HG02571 (cell line): ENCODE data around the gene PCNX2.
"Not testable (repeated sequence)": the region's sequence is repeated elsewhere in the genome, so short reads cannot be mapped to it uniquely, and the experiment has no call there.

Source experiments
- ATAC-seq: cut with Tn5 transposase; IDR thresholded peaks from one replicate; pipeline ENCODE4 v1.9.1; 2021; ENCODE audit warnings: mild to moderate bottlenecking, moderate library complexity; ENCODE audit not compliant: unreplicated experiment

Gene PCNX2

DNA sequence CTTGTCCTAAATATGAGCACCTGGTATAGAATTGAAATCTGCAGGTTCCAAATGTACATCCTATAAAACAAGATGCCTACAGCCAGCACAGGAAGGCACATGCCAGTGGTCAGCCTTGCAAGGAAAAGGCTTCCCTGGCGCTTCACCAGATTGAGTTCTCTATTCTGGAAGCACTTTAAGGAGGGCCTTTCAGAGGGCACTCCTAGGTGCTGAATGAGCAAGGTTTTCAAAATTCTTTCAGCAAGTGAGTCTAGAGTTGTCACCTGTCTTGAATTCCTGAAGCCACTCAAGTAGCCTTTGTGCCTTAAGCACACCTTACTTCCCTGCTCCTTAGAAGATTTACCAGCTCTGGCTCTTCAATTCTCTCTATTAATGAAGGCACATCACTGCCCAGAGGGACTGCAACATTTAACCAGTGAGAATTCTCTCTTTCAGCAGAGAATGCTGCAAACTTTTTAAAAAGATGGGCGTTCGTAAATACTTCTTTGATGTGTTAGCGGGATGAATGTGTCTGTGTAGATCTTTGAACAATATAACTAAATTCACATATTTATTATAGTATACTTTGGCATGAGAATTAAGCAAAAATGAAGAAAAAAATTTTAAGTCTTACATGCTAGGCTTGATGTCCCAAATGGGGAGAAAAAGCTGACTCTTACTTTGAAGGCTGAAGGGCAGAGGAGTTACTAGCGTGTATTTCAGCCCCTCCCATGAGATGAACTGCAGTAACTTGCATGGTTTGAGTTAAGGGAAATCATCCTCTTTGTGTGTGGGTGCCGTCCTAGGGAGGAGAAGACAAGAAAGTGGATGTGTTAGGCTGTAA, 183.1 kb downstream of the PCNX2 start:
- ATAC-seq: no peak

DNA sequence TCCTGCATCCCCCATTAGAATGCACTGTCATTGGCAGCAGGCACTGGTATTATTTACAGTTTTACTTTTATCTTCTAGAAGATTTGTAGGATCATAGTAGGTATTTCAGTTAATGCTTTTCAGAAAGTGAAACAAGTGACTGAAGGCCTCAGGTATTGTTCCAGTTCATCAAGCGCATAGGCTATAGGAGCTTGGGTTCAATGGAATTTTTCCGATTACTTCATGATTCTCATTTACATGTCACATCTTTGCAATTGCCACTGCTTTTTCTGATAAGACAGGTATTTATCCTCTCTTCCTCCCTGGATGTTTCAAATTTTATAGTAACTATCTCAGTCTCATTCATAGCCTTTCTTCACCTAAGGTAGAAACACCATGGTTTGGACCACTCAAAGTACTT, 183.8 kb downstream of the PCNX2 start:
- ATAC-seq: no peak

DNA sequence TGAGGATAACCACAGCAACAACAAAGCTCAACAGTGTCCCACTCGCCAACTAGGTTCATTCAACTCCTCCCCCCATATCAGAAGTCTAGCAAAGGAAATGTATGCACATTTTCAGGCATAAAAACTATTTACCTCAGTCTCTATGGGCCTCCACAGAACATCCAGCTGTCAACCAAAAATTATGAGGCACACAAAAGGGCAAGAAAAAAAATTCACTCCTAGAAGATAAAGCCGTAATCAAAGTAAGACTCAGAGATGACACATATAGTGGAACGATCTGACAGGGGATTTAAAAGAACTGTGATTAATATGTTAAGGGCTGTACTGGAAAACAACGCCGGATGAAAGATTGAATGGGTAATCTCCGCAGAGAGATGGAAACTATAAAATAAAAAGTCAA, 186.4 kb downstream of the PCNX2 start:
- ATAC-seq: no peak

DNA sequence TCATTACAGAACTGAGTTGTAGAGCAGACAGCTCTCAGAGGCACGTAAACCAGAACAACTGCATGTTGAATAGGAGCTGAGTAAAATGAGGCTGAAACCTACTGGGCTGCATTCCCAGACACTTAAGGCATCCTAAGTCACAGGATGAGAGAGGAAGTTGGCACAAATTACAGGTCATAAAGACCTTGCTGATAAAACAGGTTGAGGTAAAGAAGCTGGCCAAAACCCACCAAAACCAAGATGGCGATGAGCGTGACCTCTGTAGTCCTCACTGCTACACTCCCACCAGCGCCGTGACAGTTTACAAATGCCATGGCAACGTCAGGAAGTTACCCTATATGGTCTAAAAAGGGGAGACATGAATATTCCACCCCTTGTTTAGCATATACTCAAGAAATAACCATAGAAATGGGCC, 187.8 kb downstream of the PCNX2 start:
- ATAC-seq: not testable (repeated sequence)

DNA sequence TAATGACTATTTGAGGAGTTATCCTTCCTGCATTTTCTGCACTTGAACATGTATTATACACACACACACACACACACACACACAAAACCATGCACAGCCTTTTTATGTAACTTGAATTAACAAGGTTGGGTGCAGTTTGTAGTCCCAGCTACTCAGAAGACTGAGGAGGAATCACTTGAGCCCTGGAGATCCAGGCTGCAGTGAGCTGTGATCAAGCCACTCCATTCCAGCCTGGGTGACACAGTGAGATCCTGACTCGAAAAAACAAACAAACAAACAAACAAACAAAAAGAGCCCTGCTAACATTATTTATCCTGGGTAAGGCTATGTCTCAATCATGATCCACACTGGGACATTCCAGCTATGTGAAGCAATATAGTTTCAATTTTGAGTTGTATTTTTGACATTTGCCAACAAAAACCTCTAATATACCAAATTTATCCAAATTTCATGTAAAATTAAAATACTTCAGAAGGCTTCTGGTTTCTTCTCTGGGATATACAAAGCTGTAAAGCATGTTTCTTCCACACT, 188.3 kb downstream of the PCNX2 start:
- no peak for ATAC-seq

DNA sequence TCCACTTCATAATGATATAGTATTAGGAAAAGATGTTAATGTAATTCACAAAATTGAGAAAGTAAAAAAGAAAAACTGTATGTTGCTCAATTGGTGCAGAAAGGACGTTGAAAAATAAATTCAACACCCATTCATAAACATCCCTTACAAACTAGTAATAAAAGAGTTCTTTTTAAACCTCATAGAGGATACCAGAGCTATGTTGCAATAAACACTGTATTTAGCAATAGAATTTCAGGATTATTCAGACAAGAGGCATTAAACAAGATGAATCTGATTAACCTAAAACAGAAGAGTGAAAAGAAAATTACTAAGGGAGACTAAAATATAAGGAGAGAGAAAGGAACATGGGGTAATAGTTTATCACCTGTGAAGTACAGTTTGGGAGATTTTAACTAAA, 190.3 kb downstream of the PCNX2 start:
- no peak for ATAC-seq

DNA sequence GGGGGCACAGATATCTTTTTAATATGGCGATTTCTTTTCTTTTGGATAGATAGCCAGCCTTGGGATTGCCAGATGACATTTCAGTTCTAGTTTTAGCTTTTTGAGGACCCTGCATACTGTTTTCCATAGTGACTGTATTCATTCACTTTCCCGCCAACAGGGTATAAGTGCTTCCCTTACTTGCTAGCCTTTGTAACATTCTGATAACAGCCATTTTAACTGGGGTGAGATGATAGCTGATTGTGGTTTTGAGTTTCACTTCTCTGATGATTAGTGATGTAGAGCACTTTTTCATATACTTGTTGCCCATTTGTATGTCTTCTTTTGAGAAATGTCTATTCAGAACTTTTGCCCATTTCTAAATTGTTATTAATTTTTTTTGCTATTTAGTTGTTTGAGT, 193.2 kb downstream of the PCNX2 start:
- no peak for ATAC-seq

DNA sequence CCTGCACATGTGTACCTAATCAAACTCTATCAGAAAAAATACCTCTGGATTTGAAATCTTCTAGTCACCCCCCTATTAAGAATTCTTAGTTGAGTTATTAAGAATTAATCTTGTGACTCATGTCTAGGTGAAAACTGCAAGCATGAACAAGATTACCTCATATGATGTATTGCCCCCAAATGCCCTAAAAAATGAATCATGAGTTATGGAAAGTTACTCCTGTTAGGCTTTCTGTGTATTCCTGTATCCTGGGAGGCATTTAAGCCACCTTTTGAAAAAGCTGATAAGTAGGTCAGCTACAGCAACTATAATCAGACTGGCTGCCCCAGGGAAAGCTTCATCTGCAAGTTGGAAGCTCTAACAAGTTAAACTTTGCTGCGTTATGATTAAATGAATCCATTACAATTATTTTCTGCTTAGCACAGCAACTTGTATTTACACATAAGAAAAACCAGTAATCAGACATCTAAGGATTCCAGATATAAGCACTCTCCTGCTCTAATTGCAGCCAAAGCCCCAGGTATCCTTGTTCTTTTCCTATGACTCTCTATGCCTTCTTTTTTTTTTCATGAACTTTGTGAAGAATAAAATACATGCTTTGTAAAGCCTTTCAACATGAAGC, 197.5 kb downstream of the PCNX2 start:
- ATAC-seq: no peak

DNA sequence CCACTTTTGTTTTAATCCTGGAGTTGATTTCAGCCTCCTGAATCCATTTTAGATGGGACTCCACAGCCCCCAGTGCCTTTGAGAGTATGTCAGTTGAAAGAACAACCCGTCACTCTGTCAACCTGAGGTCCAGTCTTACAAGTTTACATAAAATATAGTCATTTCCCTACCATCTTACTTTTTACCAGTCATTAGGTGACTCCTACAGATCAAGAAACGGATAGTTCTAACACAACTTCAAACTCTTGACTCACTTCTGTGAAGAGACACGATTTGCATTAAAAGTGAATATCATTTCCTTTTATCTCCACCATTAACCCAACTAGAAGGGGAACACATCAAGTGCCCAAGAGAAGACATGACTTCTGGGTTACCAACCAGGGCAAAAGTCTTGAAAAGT, 198.0 kb downstream of the PCNX2 start:
- no peak for ATAC-seq

DNA sequence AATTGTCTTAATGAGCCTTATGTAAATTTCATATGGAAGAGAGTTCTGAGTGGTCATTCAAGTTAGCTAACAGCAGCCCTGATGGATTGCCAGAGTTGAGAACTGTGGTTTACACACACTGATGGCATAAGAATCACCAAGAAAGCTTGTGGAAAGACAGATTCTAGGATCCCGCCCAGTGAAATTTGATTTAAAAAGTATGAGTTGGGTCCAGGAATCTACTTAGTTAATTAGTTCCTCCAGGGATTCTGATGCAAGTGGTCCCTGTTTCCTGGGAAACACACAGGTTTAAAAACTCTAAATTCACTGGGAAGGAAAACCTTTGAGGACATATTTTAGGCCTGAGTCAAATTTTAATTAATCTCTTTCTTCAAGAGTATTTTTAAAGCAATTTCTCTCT, 200.8 kb downstream of the PCNX2 start:
- ATAC-seq: no peak

DNA sequence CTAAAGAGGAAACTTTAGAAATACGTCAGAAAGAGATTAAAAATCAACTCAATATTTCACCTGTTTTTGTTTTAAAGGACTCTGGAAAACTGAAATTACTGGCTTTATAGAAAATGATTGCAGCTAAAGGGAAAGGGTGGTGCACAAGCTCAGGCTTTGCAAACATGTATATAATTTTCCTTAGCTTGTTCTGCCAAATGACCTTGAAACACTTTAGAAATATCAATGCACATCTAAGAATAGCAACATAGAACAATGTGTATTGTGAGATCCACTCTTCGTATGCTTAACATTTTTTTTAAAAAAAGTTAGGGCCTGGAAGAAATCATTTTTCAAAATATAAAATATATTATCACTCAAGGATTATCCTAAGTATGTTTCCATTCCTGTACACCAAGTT, 201.3 kb downstream of the PCNX2 start:
- ATAC-seq: no peak

DNA sequence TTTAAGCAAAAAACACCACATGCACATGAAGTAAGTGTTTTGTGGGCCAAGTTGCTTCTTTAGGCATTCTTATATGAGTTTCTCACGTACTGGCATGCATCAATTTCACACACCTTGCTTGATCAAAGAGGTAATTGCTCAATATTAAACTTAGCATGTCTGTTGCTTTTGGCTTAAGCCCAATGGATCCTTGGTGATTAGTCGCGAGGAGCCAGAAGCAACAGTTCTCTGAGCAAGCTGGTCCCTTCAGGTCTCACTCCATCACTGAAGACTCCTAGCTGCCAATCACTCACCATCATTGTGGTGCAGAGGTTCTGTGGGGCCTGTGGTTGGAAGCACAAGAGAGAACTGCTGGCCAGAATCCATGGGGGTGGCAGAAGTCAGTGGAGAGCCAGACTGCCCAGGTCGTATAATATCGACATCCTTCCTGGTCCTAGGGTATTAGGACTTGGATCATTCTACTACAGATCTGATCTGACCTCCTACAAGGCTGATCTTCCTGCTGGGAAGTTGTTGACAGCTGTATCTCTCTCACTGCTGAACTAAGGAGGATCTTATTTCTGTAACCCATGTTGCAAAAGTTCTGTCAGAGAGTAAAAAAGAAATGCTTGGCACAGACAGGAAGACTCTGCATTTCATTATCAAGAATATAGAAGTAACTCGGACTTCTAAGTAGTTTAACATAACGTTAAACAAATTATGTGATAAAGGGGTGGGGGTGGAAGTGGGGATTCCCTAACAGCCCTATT, 204.6 kb downstream of the PCNX2 start:
- no peak for ATAC-seq

DNA sequence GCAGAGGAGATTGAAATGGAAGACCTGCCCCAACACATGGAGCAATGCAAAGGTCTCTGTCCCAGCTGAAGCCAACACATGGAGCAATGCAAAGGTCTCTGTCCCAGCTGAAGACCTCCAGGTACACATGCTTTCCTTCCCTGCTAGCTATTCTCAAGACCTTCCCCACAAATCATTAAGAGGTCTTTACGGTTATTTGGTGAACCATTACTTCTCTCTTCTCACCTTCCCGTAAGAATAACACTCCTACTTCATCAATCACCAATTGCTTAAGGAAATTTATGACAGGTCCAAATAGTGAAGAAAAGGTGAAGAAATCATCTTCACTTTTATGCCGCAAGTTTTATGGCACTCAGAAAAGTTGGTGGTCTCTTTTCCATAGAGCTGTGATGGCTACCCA, 206.3 kb downstream of the PCNX2 start:
- ATAC-seq: no peak

DNA sequence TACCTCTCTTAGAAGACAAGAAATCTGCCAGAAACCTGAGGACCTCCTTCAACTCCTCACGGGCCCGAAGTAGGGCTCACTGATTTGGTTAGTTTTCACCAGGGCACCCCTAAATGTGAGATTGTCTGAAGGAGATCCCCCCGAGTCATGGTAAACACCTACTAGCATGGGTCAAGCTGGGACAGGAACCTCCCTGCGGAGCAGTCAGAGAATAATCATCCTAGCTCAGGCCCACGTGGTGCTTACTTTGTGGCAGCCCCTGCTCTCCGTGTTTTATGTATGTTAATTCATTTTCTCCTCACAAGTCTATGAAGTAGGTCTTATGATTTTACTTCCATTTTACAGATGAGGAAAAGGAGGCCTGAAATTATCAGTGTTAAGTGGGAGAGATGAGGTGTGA, 206.9 kb downstream of the PCNX2 start:
- no peak for ATAC-seq

DNA sequence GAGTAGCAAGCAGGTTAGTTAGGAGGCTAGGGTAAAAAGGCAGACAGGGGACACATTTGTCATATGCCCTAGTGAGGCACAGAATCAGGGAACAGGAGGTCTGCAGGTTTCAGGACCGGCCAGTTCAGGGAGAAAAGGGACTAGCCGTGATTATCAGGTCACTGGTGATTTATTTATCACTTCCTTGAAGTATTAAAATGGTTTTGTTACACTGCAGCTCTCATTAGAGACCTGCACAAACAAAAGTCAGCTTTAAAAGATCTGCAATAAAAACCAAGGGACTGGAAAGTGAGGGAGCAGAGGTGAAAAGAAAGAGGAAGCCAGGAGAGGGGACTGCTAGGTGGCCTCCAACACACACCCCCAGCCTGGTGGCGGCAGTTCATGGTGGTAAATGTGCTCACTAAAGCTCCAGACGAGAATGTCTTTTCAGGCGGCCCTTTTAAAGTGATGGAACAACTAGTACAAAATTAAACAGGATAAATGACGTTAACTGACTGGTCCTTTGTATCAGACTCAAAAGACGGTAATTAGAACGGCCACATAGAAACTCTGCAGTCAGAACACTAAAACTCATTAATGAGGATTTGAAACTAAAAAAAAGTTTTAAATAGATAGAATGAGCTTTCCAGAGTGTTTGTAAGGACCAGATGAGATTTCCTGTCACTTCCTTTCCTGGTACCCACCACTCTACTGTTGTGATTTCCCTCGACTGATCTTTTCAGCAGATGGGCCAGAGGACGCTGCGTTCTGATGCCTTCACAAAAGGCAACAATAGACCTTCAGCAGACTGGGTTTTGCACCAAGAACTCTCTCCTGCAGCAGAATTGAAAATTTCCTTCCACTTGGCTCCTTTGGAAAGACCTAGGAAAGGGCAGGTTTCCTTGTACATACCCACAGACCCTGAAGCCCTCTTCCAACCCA, 208.3 kb downstream of the PCNX2 start:
- no peak for ATAC-seq

DNA sequence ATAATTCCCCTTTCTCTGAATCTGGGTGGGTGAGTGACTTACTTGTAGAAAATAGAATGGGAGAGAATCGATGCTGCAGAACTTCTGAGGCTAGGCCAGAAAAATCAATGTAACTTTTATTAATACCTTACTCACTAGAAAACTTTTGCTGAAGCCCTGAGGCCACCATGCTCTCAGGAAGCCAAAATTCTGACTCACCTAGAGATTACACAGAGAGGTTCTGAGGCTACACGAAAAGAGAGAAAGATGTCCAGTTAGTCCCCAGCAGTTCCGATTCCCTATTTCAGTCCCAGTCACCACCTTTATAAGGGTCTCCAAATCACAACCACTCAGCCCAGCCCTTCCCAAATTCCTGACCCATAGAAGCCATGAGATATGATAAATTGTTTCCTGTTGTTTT, 210.0 kb downstream of the PCNX2 start:
- ATAC-seq: no peak

DNA sequence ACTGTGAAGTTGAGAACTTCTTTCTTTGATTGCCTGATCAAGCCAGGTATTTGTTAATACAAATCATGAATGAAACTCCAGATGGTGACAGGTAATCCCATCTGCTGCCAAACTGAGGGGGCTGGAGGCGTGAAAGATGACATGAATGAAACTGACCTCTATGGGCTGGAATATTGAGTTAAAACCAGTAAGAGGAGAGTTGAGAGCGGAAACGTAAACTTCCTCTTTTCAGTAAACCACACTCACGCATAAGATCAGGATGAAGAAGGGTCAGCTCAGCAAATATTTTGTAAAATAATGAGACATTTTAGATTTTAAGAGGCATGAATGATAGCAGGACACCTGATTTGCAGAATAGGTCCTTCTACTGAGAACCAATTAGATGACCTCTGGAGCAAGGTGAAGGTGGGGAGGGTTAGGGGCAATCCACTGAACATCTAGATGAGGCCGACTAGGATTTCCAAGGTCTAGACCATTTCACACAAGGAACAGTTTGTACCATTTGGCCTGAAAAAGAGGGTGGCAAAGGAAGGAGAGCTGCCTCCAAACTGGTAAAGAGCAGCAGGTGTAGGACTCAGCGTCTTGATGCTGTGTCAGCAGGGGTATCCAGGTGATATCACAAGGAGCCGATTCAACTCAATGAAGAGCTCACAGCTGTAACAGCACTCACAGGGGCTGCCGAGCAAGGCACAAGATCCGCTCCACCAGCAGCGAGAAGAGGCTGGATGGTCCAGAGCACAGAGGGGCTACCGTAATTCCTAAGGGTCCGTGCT, 212.6 kb downstream of the PCNX2 start:
- ATAC-seq: no peak

DNA sequence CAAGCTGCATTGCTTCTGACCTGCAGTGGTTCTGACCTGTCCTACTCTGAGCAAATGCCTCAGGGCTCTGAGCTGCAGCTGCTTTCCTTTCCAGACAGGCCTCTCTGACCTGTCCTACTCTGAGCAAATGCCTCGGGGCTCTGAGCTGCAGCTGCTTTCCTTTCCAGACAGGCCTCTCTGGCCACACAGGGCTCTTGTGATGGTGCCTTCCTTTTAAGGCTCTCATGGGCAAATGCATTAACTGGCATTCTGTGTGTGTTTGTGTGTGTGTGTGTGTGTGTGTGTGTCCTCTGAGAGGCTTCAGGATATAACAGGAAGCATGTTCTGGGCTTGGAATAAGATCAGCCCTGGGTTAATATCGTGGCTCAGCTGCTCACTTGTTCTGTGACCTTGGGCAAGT, 213.8 kb downstream of the PCNX2 start:
- ATAC-seq: no peak

DNA sequence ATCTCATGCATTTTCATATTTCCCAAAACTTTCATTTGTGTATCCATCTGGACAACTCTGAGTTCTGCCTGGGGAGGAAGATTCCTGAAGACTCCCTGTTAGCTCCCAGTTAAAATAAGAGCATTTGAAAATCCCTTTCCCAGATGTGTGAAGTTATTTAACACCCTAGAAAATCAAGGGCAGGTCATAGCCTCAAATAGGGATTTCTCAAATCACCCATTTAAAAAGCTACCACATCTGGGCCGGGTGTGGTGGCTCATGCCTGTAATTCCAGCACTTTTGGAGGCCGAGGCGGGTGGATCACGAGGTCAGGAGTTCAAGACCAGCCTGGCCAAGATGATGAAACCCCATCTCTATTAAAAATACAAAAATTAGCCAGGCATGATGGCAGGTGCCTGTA, 214.7 kb downstream of the PCNX2 start:
- ATAC-seq: not testable (repeated sequence)

DNA sequence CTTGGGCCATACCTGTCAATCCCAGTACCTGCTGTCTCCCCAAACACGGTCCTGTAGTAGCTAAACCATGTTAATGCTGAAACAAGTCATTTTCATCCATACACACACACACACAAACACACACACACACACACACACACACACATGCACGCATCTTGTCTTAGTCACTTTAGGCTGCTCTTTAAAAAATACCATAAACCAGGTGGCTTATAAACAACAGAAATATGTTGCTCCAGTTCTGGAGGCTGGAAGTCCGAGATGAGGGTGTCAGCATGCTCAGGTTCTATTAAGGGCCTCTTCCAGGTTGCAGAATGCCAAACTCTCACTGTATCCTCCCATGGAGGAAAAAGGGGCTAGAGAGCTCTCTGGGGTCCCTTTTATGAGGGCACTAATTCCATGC, 215.2 kb downstream of the PCNX2 start:
- no peak for ATAC-seq
